GM10266 (cell line): ENCODE results near the gene PGAM2.

Source experiments
- DNase-seq: peaks from one replicate; pipeline ENCODE4 v3.0.0; 2012; ENCODE audit errors: extremely low spot score
- TF ChIP-seq, protein P1 (sequence below): IDR thresholded peaks from 2 replicates; pipeline ENCODE4 v1.5.1; 2012; ENCODE audit warnings: mild to moderate bottlenecking, low read depth; ENCODE audit not compliant: control insufficient read depth, insufficient read depth; ENCODE audit errors: missing control alignments

PGAM2 gene

DNA sequence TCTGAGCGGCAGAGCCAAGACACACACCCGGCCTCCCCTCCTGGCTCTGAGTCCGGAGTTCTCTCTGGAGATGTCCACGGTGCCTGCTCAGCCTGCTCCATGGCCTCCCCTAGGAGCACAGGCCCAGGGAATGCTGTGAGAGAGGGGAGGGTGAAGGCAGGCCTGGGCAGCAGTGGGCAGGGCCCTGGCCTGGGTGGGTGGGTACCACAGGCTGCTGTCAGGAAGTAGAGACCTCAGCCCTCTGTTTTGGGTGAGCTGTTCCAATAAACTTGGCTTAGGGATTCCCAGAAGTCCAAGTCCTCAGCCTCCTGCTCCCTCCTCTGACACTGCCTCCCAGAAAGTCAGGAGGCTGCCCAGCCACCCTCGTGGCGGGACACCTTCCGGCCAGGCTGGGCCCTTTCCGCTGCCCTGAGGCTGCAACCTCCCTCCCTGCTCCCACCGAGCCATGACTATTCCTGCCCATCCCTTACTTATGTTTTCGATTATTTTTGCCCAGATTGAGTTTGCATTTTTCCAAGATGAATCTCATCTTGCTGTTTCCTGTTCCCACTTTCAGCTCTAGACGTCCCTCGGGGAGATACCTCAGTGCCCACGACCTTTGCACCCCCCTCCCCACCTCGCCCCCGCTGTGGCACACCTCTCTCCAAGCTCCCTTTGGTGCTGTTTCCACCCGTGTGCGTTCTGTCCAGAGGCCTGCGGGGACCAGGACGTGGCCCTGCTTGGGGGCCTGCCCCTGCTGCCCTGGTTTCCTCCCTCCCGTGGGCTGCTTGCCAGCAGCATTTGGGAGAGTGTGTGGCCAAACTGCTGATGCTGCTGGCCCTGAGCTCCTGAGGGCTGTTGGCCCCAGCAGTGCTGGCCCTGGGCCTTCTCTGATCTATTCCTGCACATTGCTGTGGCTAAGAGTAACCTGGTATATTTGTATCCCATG, 22.8 kb upstream of the PGAM2 start:
- no peak for DNase-seq
- TF ChIP-seq, protein P1, sequence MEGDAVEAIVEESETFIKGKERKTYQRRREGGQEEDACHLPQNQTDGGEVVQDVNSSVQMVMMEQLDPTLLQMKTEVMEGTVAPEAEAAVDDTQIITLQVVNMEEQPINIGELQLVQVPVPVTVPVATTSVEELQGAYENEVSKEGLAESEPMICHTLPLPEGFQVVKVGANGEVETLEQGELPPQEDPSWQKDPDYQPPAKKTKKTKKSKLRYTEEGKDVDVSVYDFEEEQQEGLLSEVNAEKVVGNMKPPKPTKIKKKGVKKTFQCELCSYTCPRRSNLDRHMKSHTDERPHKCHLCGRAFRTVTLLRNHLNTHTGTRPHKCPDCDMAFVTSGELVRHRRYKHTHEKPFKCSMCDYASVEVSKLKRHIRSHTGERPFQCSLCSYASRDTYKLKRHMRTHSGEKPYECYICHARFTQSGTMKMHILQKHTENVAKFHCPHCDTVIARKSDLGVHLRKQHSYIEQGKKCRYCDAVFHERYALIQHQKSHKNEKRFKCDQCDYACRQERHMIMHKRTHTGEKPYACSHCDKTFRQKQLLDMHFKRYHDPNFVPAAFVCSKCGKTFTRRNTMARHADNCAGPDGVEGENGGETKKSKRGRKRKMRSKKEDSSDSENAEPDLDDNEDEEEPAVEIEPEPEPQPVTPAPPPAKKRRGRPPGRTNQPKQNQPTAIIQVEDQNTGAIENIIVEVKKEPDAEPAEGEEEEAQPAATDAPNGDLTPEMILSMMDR = no peak

DNA sequence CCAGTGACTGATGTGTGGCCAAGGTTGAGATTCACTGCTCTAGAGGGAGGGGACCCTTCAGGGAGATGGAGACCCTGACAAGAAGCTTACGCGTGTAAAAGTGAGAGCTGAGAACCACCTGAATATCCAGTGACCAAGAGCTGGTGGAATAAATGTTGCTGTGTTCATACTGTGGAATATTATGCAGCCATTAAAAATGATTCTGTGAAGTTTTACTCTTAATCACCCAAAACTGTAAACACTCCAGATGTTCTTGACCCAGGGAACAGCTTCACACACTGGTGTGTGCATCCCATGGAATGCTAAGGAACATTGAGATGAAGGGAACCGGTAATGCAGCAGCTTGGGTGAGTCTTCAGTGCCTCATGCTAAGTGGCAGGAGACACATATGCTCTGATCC, 21.3 kb upstream of the PGAM2 start:
- no peak for DNase-seq
- TF ChIP-seq, protein P1 = no peak

DNA sequence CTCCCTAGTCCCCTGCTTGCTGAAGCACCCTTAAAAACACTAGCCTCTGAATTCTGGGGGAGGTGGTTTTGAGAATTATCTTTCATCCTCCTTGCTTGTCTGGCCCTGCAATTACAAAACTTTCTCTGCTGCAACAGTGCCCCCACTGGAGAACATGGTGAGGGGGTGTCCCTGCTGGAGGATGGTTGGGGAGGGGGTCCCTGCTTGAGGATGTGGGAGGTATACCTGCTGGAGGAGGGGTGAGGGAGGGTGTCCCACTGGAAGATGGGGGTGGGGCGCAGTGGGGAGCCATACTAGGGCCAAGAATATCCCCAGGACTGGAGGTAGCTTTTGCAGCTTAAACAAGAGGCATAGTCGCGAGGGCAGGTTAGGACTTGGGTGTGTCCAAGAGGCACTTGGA, 20.2 kb upstream of the PGAM2 start:
- DNase-seq = no peak
- TF ChIP-seq, protein P1 = no peak

DNA sequence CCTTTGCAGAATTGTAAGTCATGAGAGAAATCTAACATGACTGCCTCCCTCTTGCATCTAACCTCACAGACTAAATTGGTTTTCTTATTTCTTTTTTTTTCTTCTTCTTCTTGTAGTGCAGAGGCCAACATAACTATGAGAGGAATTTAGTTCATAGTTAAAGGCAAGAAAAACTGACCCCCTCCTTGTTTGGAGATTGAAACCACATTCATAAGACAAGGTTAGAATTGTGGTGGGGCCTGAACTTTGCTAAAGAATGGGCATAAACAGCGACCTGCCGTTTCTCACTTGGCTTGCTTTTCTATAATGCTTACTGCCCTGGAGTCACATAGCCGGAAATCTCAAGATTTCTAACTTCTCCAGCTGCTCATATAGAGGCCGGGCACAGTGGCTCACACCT, 19.3 kb upstream of the PGAM2 start:
- TF ChIP-seq, protein P1 = no peak
- no peak for DNase-seq

DNA sequence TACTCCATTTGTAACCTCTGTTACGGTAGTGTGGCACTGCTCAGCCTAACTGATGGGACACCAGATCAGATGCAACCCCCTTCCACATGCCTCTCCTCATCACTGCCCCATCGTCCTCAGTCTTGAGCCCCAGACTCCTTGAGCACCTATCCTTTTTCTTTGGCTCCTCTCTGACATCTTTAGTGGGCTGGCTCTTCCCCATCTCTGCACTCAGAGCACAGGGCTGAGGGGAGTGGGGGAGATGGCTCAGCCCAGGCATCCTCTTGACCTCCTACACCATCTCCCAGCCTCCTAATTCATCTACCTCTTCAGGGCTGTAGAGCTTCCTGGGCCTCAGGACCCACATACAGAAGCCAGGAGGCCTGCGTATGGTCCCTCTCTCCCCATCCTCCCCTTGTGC, 18.4 kb upstream of the PGAM2 start:
- DNase-seq = no peak
- TF ChIP-seq, protein P1 = no peak

DNA sequence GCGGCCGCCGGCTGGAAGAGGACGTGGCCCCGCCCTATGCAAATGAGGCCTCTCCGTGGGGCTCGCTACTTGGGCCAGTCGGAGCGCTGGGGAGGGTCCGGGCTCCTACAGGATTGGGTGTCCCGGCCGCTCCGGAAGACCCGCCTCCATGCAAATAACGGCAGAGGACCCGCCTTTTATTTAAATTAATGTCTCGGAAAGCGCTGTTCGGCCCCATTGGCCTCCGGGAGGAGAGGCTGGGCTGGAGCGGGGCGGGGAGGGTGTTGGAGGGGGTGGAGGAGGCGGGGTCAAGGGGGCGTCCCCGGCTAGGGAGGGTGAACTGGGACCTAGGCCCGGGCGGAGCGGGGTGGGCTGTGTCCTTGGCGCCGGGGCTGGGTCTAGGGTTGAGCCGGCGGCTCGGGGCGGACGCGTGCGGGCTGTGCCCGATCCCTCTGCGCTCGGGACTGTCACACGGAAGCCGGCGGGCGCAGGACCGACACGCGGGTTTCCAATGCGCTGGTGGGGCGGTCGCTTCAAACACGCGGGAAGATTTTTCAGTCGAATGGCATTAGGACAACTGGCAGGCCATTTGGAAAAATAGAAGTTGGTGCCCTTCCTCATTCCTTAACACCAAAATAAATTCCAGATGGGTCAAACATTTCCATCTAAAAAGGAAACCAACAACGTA, 17.3 kb upstream of the PGAM2 start:
- TF ChIP-seq, protein P1 = no peak
- peak; percentile 98 for DNase-seq

DNA sequence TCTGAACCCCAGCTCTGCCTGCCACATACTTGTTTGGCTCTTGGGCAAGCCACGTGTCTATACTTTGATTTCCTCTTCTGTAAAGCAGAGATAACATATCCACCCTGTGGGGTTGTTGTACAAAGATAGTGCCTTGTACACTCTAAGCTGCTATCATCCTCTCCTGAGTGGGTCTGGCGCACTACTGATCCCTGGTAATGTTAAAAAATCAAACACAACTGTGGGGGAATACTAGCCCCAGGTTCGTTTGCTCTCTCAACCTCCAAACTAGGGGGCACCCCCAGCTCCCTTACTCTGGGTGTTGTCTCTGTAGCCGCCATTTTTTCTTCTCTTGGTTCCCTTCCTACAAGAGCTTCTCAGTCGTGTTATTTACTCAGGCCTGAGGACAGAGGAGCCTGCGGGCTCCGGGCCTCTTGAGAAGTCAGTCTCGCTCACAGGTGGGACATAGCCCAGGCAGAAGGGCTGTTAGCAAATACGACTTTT, 15.9 kb upstream of the PGAM2 start:
- TF ChIP-seq, protein P1 = peak; percentile 9
- DNase-seq = peak; percentile 66
